Measurements from ENCODE around the gene CACNA1C. TPM values are rescaled to one million over a fixed set of nuclear protein-coding genes. Genes with fewer than 3 reads are reported as not detected.

Gene CACNA1C
- total and polyA plus RNA-seq, 5 donors from 2014 or later = 0.02 to 0.14 (median 0.10) TPM

DNA sequence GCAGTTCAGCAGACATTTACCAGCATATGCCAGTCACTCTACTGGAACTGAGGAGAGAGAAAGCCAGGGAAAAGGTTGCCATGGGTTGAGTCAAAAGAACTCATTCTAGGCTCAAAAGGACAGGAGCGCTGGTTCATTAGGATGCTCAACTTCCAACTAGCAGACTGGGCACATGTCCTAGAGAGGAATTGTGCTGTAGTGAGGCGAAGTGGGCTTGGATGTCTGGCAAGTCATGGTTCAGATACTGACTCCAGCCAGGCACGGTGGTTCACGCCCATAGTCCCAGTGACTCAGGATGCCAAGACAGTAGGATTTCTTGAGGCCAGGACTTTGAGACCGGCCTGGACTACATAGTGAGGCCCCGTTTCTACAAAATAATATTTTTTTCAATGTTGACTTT is 281.5 kb downstream of the CACNA1C start:
- H3K9me3 Mint-ChIP-seq = no peaks in the 10 kb centered on the region
- H3K27me3 ChIP-seq (ENCODE audit: control insufficient read depth, insufficient read depth, low read length) = no peaks in the 10 kb centered on the region
- no peak overlapping the region for H3K4me3 ChIP-seq (ENCODE audit: low read depth, low read length)
- ATAC-seq (ENCODE audit: low read depth in 2 of 2) (no peak), DNase-seq (no peak)
- no peak overlapping the region for H3K27ac Mint-ChIP-seq
- no peaks in the 10 kb centered on the region for H3K36me3 Mint-ChIP-seq
- H3K36me3 ChIP-seq (ENCODE audit: control insufficient read depth, insufficient read depth, low read length) = no peaks in the 10 kb centered on the region
- H3K4me3 Mint-ChIP-seq = no peak overlapping the region
- no peak overlapping the region for H3K27ac ChIP-seq (ENCODE audit: insufficient read depth, low read length, poor library complexity, severe bottlenecking)
- no peaks in the 10 kb centered on the region for H3K9me3 ChIP-seq (ENCODE audit: control insufficient read depth in 2 of 2, low read length in 2 of 2)
- peaks cover 9% of the 10 kb centered on the region for H3K27me3 Mint-ChIP-seq
- H3K4me1 ChIP-seq (ENCODE audit: control insufficient read depth, insufficient read depth, low read length, poor library complexity, severe bottlenecking) = no peaks in the 10 kb centered on the region
- no peaks in the 10 kb centered on the region for H3K4me1 Mint-ChIP-seq

DNA sequence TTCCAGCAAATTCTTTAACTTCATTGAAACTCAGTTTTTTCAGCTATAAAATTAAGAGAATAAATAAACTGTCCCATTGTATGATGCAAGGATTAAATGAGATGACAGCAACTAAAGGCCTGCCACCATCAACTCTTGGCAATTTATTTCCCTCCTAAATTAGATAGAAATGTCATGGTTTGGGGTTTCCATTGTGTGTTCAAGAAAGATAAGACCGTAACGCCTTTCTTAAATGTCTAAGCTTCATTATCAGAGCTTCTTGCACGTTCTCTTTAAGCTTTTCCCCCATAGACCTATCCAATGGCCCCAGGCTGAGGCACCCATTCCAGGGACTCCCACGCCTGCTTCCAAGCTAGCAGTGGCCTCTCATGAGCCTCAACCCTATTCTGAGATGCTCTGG is 281.9 kb downstream of the CACNA1C start:
- ATAC-seq (ENCODE audit: low read depth in 2 of 2) (no peak), DNase-seq (no peak)
- Mint-ChIP-seq H3K36me3 (no peaks in the 10 kb centered on the region), H3K27ac (no peak overlapping the region), H3K4me1 (no peaks in the 10 kb centered on the region), H3K4me3 (no peak overlapping the region), H3K27me3 (peaks cover 9% of the 10 kb centered on the region), H3K9me3 (no peaks in the 10 kb centered on the region)
- H3K9me3 ChIP-seq (ENCODE audit: control insufficient read depth in 2 of 2, low read length in 2 of 2) = no peaks in the 10 kb centered on the region
- no peaks in the 10 kb centered on the region for H3K36me3 ChIP-seq (ENCODE audit: control insufficient read depth, insufficient read depth, low read length)
- H3K27me3 ChIP-seq (ENCODE audit: control insufficient read depth, insufficient read depth, low read length) = no peaks in the 10 kb centered on the region
- H3K4me1 ChIP-seq (ENCODE audit: control insufficient read depth, insufficient read depth, low read length, poor library complexity, severe bottlenecking) = no peaks in the 10 kb centered on the region
- no peak overlapping the region for H3K4me3 ChIP-seq (ENCODE audit: low read depth, low read length)
- H3K27ac ChIP-seq (ENCODE audit: insufficient read depth, low read length, poor library complexity, severe bottlenecking) = no peak overlapping the region

DNA sequence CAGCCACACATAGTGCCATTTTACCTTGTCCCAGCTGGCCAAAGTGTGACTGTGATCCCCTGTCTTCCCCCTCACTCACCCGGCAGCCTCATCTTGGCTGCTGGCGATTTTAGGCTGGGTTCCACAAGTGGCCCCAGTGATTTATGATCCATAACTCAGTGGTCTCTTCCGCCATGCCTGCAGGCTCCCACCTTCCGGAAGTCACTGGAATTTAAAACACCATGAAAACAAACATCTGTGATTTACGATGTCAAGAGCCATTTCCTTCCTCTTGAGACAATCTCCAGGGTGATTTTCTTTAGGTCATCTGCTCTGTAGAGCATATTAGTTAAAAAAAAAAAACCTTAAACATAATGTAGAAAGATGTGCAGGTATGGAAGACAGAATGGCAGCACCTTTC is 282.3 kb downstream of the CACNA1C start:
- Histone ChIP-seq H3K4me1 (ENCODE audit: control insufficient read depth, insufficient read depth, low read length, poor library complexity, severe bottlenecking) (no peaks in the 10 kb centered on the region), H3K4me3 (ENCODE audit: low read depth, low read length) (no peak overlapping the region), H3K9me3 (ENCODE audit: control insufficient read depth in 2 of 2, low read length in 2 of 2) (no peaks in the 10 kb centered on the region), H3K27me3 (ENCODE audit: control insufficient read depth, insufficient read depth, low read length) (no peaks in the 10 kb centered on the region), H3K27ac (ENCODE audit: insufficient read depth, low read length, poor library complexity, severe bottlenecking) (no peak overlapping the region), H3K36me3 (ENCODE audit: control insufficient read depth, insufficient read depth, low read length) (no peaks in the 10 kb centered on the region)
- no peaks in the 10 kb centered on the region for H3K9me3 Mint-ChIP-seq
- DNase-seq (no peak), ATAC-seq (ENCODE audit: low read depth in 2 of 2) (no peak)
- H3K4me1 Mint-ChIP-seq = no peaks in the 10 kb centered on the region
- no peak overlapping the region for H3K27ac Mint-ChIP-seq
- H3K4me3 Mint-ChIP-seq = no peak overlapping the region
- H3K36me3 Mint-ChIP-seq = no peaks in the 10 kb centered on the region
- H3K27me3 Mint-ChIP-seq = peaks cover 9% of the 10 kb centered on the region

DNA sequence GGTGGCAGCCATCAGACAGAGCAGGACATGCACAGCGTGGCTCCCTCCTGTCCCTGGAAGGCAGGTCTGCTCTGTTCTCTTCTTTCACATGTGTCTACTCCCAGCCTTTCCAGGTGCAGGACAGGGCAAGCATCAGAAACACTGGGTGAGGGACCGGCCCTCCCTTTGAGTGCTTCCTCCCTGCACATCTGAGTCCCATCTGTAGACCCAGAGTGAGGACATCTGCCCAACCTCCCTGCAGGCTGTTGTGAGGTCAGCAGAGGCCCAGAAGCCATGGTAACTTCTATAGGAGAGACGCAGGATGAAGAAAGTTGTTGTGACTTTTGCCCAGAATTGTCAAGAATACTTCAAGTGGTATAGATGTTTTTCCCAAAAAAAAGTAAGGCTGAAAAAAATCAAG is 282.7 kb downstream of the CACNA1C start:
- Mint-ChIP-seq H3K9me3 (no peaks in the 10 kb centered on the region), H3K36me3 (no peaks in the 10 kb centered on the region), H3K27ac (no peak overlapping the region), H3K4me3 (no peak overlapping the region), H3K4me1 (no peaks in the 10 kb centered on the region), H3K27me3 (peaks cover 6% of the 10 kb centered on the region)
- H3K36me3 ChIP-seq (ENCODE audit: control insufficient read depth, insufficient read depth, low read length) = no peaks in the 10 kb centered on the region
- H3K4me3 ChIP-seq (ENCODE audit: low read depth, low read length) = no peak overlapping the region
- ATAC-seq (ENCODE audit: low read depth in 2 of 2) = no peak
- H3K27ac ChIP-seq (ENCODE audit: insufficient read depth, low read length, poor library complexity, severe bottlenecking) = no peak overlapping the region
- no peaks in the 10 kb centered on the region for H3K9me3 ChIP-seq (ENCODE audit: control insufficient read depth in 2 of 2, low read length in 2 of 2)
- H3K4me1 ChIP-seq (ENCODE audit: control insufficient read depth, insufficient read depth, low read length, poor library complexity, severe bottlenecking) = no peaks in the 10 kb centered on the region
- H3K27me3 ChIP-seq (ENCODE audit: control insufficient read depth, insufficient read depth, low read length) = no peaks in the 10 kb centered on the region
- DNase-seq = no peak

DNA sequence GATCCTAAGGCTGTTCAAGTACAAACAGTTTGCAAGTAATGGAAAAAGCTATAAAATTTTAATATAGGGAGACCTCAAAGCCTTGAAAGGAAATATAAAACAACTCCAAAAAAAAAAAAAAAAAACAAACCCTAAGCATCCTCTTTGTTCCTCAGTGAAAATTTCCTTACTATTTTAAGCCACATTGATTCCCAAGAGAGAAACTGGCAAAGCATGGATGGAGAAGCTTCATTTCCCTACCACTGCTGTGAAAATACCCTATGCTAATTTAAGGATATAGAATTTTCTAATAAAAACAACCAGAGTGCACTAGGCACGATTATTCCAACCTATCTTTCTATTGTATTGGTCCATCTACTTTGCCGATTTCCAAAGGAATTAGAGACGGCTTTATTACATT is 283.1 kb downstream of the CACNA1C start:
- no peaks in the 10 kb centered on the region for H3K9me3 ChIP-seq (ENCODE audit: control insufficient read depth in 2 of 2, low read length in 2 of 2)
- DNase-seq = no peak
- Mint-ChIP-seq H3K36me3 (no peaks in the 10 kb centered on the region), H3K27ac (no peak overlapping the region), H3K4me1 (no peaks in the 10 kb centered on the region), H3K9me3 (no peaks in the 10 kb centered on the region), H3K27me3 (peaks cover 5% of the 10 kb centered on the region), H3K4me3 (no peak overlapping the region)
- H3K36me3 ChIP-seq (ENCODE audit: control insufficient read depth, insufficient read depth, low read length) = no peaks in the 10 kb centered on the region
- ATAC-seq (ENCODE audit: low read depth in 2 of 2) = no peak
- H3K4me1 ChIP-seq (ENCODE audit: control insufficient read depth, insufficient read depth, low read length, poor library complexity, severe bottlenecking) = no peaks in the 10 kb centered on the region
- H3K4me3 ChIP-seq (ENCODE audit: low read depth, low read length) = no peak overlapping the region
- H3K27ac ChIP-seq (ENCODE audit: insufficient read depth, low read length, poor library complexity, severe bottlenecking) = no peak overlapping the region
- no peaks in the 10 kb centered on the region for H3K27me3 ChIP-seq (ENCODE audit: control insufficient read depth, insufficient read depth, low read length)

DNA sequence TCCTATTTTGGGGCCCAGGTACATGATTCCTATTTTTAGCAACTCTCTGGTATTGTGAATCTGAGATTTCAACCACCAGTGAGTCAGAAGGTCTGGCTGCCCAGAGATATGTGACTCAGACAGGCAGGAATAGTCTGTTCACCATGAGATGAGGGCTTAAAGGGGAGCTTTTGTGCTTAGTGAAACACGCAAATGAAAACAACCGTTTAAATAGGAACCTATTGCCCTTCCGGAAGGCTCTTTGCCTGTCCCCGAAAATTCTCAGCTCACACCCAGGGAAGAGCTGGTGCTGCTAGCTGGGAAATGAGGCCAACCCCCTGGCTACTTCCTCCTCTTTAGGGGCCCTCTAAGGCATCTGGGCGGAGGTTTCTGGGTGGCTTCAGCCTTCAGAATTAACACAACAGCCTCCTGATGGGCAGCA is 283.6 kb downstream of the CACNA1C start:
- no peak overlapping the region for H3K4me3 Mint-ChIP-seq
- ATAC-seq (ENCODE audit: low read depth in 2 of 2) = no peak
- H3K9me3 ChIP-seq (ENCODE audit: control insufficient read depth in 2 of 2, low read length in 2 of 2) = no peaks in the 10 kb centered on the region
- DNase-seq = no peak
- H3K9me3 Mint-ChIP-seq = no peaks in the 10 kb centered on the region
- no peaks in the 10 kb centered on the region for H3K36me3 ChIP-seq (ENCODE audit: control insufficient read depth, insufficient read depth, low read length)
- no peaks in the 10 kb centered on the region for H3K36me3 Mint-ChIP-seq
- no peaks in the 10 kb centered on the region for H3K4me1 ChIP-seq (ENCODE audit: control insufficient read depth, insufficient read depth, low read length, poor library complexity, severe bottlenecking)
- no peaks in the 10 kb centered on the region for H3K4me1 Mint-ChIP-seq
- peaks cover 8% of the 10 kb centered on the region for H3K27me3 Mint-ChIP-seq
- no peaks in the 10 kb centered on the region for H3K27me3 ChIP-seq (ENCODE audit: control insufficient read depth, insufficient read depth, low read length)
- no peak overlapping the region for H3K27ac ChIP-seq (ENCODE audit: insufficient read depth, low read length, poor library complexity, severe bottlenecking)
- H3K4me3 ChIP-seq (ENCODE audit: low read depth, low read length) = no peak overlapping the region
- no peak overlapping the region for H3K27ac Mint-ChIP-seq

DNA sequence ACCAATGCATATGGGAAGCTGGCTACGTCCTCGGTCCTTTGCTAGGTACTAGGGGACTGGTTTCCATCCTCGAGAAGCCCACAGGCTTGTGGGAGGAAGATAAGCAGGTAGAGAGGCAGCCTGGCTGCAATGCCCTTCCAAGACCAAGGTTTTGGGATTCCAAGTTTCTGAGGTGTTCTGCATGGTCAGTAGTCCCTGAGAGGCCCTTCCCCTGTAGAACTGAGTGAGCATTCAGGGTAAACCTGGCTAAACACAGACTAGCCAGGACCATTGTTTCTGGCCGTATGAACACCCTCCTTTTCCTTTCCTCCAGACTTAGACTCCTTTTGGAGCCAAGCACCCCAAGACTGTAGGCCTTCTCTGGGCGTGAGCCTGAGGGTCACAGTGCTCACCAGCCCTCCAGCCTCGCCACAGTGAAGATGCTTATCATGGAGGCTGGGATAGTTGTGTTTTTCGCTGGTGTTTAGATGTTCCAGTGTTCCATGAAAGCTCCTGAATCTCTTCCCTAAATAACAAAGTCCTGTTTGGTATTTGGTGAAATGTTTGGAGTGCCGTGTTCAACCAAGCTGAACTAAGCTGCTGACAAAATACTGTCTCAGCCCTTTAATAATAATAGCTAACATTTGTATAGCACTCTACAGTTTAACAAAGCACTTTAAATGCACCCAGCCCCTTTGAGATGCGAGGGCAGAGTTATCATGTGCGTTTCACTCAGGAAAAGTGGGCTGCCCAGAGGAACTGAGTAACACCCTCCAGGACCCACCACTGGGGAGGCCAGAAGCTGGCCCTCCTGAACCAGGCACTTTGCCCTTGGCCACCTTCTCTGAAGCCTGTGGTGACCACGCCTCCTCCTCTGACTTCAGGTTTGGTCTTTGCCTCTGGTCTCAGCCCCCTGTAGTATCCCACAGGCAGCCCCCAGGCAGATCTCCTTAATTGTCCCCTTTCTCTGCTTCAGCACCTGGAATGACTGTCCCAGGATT is 284.5 kb downstream of the CACNA1C start:
- Mint-ChIP-seq H3K36me3 (no peaks in the 10 kb centered on the region), H3K27me3 (peaks cover 8% of the 10 kb centered on the region), H3K9me3 (no peaks in the 10 kb centered on the region), H3K4me1 (no peaks in the 10 kb centered on the region), H3K27ac (no peak overlapping the region), H3K4me3 (no peak overlapping the region)
- no peaks in the 10 kb centered on the region for H3K4me1 ChIP-seq (ENCODE audit: control insufficient read depth, insufficient read depth, low read length, poor library complexity, severe bottlenecking)
- H3K27ac ChIP-seq (ENCODE audit: insufficient read depth, low read length, poor library complexity, severe bottlenecking) = no peak overlapping the region
- DNase-seq = no peak
- H3K27me3 ChIP-seq (ENCODE audit: control insufficient read depth, insufficient read depth, low read length) = no peaks in the 10 kb centered on the region
- no peaks in the 10 kb centered on the region for H3K9me3 ChIP-seq (ENCODE audit: control insufficient read depth in 2 of 2, low read length in 2 of 2)
- no peaks in the 10 kb centered on the region for H3K36me3 ChIP-seq (ENCODE audit: control insufficient read depth, insufficient read depth, low read length)
- ATAC-seq (ENCODE audit: low read depth in 2 of 2) = no peak
- no peak overlapping the region for H3K4me3 ChIP-seq (ENCODE audit: low read depth, low read length)

DNA sequence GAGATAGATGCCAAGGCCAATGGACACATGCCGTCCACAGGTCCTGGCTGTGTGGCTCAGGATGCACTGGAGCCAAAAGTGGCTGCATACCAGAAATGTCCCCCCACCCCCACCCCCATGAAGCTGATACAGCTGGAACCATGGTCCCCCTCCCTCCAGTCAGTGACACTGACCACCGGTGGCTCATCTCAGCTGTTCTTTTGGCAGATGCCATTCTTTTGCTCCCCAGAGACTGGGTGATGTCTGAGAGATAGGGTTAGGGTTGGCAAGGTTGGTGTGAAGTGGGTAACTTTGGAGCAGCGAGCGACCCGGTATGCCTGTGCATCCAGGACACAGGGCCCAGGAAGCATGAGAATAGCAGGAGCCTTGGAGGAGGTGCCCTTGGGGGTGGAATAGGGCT is 285.6 kb downstream of the CACNA1C start:
- no peaks in the 10 kb centered on the region for H3K36me3 ChIP-seq (ENCODE audit: control insufficient read depth, insufficient read depth, low read length)
- H3K4me3 Mint-ChIP-seq = no peak overlapping the region
- ATAC-seq (ENCODE audit: low read depth in 2 of 2) (no peak), DNase-seq (no peak)
- no peak overlapping the region for H3K27ac Mint-ChIP-seq
- no peak overlapping the region for H3K4me3 ChIP-seq (ENCODE audit: low read depth, low read length)
- no peaks in the 10 kb centered on the region for H3K9me3 Mint-ChIP-seq
- H3K36me3 Mint-ChIP-seq = no peaks in the 10 kb centered on the region
- peaks cover 8% of the 10 kb centered on the region for H3K27me3 Mint-ChIP-seq
- no peaks in the 10 kb centered on the region for H3K4me1 ChIP-seq (ENCODE audit: control insufficient read depth, insufficient read depth, low read length, poor library complexity, severe bottlenecking)
- H3K27me3 ChIP-seq (ENCODE audit: control insufficient read depth, insufficient read depth, low read length) = no peaks in the 10 kb centered on the region
- H3K27ac ChIP-seq (ENCODE audit: insufficient read depth, low read length, poor library complexity, severe bottlenecking) = no peak overlapping the region
- no peaks in the 10 kb centered on the region for H3K9me3 ChIP-seq (ENCODE audit: control insufficient read depth in 2 of 2, low read length in 2 of 2)
- H3K4me1 Mint-ChIP-seq = no peaks in the 10 kb centered on the region
